Body of pancreas (tissue), 4 donors: Measurements from ENCODE around the gene IL36G. TPM values are rescaled to one million over a fixed set of nuclear protein-coding genes. Genes with fewer than 3 reads are reported as not detected.

Experiments used
- ATAC-seq: fragments of 150-250 bp; one replicate; pipeline ENCODE4 v1.9.1; 2016
- DNase-seq, 4 donors: peaks; one replicate each; pipeline ENCODE4 v3.0.0-alpha.2; 2019
- H3K27ac ChIP-seq, 4 donors: fragments of 200-600 bp; sonication (generic); 1 replicate in 3 of 4; 2 replicates in 1 of 4; pipeline versions ENCODE4 v1.5.1 to v1.6.1; 2016 to 2019; ENCODE audit warnings: mild to moderate bottlenecking in 1 of 4, mixed read lengths in 1 of 4, moderate library complexity in 1 of 4
- H3K27me3 ChIP-seq, 2 donors: fragments of 200-600 bp; sonication (generic); one replicate each; pipeline ENCODE4 v1.6.0; 2016; ENCODE audit warnings: mild to moderate bottlenecking in 1 of 2
- H3K36me3 ChIP-seq, 2 donors: fragments of 200-600 bp; sonication (generic); replicated peaks in 1 of 2; 2 replicates each; pipeline ENCODE4 v1.5.1; 2016; ENCODE audit warnings: low read depth in 2 of 2; ENCODE audit not compliant: insufficient read depth in 1 of 2
- H3K4me1 ChIP-seq: fragments of 200-600 bp; sonication (generic); one replicate; pipeline ENCODE4 v1.6.0; 2016
- H3K4me3 ChIP-seq, 2 donors: fragments of 200-600 bp; sonication (generic); 1 replicate in 1 of 2; 2 replicates in 1 of 2; pipeline ENCODE4 v1.5.1; 2016 to 2019
- H3K9me3 ChIP-seq, 3 donors: fragments of 200-600 bp; sonication (generic); 1 replicate in 2 of 3; 2 replicates in 1 of 3; pipeline ENCODE4 v1.5.1; 2016
- POLR2A ChIP-seq, 3 donors: fragments of 450-650 bp; IDR thresholded peaks; one replicate each; pipeline ENCODE4 v1.6.1; 2016; ENCODE audit warnings: antibody characterized with exemption in 3 of 3, mild to moderate bottlenecking in 2 of 3
- WGBS, 2 donors: methylation state at CpG; one replicate each; pipeline ENCODE4 v1.1.5; 2017; 5-methylcytosine and 5-hydroxymethylcytosine counted together
- intact Hi-C: fragments of 100-400 bp; cut with DNase I; formaldehyde crosslinking; loops from one replicate; pipeline ENCODE4 v1.15.1; 2023
- total RNA-seq, 2 donors: library from RNA; depleted of rRNA; stranded (reverse); fragments of >200 nt; gene quantifications; one replicate each; pipeline ENCODE4 v1.1.0, GENCODE V29; 2016
- TF ChIP-seq, protein P1 (sequence below), 7 experiments: fragments of 450-650 bp in 4 of 7; fragments of 200-600 bp in 3 of 7; sonication (generic) in 3 of 7; IDR thresholded peaks; one replicate each; pipeline ENCODE4 v1.5.1; 2016 to 2019; ENCODE audit warnings: antibody characterized with exemption in 7 of 7

Gene IL36G
- total RNA-seq, 2 donors from 2014 or later = not detected

DNA sequence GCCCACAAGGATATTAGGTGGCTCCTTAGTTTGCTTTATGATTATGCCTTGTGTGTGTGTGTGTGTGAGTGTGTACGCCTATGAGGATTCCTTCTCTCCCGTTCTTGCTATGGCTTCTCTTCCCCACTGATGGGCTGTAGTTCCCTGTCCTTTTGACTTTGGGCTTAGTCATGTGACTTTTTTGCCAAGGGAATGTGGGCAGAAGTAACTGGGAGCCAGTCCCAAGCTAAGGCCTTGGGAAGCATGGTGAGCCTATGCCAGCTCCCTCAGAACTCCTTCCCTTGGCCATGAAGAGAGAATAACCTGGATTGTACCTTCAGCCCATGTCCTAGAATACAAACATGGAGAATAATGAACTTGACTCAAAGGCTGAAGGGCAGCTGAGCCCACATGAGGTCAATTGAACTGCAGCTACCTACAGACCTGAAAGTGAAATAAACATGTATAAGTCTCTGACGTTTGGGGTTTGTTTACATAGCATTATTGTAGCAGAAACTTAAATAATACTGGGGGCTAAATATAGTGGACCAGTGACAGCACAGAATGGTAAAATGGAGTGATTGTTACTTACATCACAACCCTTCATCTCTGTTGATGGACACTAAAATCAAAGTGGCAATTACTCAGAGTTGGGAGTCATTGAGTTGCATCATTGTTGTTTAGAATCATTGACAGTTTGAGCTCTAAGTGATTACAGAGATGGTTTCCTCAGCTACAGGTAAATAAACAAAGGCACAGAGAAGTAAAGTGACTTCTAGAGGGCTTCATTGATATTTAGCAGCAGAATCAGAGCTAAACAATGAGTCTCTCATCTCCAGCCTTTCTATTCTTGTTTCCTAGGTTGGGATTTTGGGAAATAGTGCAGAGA lies 15.3 kb upstream of the IL36G start:
- DNase-seq (no peak), ATAC-seq (no peak)
- Histone ChIP-seq H3K9me3 (no peaks in the 10 kb centered on the region), H3K27ac (no peak overlapping the region), H3K4me3 (no peak overlapping the region), H3K27me3 (no peaks in the 10 kb centered on the region), H3K36me3 (no peaks in the 10 kb centered on the region), H3K4me1 (peaks cover 5% of the 10 kb centered on the region)
- no peak for TF ChIP-seq POLR2A (IDR thresholded peaks at IDR 0.05)
- TF ChIP-seq, protein P1, sequence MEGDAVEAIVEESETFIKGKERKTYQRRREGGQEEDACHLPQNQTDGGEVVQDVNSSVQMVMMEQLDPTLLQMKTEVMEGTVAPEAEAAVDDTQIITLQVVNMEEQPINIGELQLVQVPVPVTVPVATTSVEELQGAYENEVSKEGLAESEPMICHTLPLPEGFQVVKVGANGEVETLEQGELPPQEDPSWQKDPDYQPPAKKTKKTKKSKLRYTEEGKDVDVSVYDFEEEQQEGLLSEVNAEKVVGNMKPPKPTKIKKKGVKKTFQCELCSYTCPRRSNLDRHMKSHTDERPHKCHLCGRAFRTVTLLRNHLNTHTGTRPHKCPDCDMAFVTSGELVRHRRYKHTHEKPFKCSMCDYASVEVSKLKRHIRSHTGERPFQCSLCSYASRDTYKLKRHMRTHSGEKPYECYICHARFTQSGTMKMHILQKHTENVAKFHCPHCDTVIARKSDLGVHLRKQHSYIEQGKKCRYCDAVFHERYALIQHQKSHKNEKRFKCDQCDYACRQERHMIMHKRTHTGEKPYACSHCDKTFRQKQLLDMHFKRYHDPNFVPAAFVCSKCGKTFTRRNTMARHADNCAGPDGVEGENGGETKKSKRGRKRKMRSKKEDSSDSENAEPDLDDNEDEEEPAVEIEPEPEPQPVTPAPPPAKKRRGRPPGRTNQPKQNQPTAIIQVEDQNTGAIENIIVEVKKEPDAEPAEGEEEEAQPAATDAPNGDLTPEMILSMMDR (IDR thresholded peaks at IDR 0.05) = no peak
- 75 to 82% methylated on average over 3 of the region's 3 CpGs for WGBS, 2 donors
- intact Hi-C loops = no loop called here

DNA sequence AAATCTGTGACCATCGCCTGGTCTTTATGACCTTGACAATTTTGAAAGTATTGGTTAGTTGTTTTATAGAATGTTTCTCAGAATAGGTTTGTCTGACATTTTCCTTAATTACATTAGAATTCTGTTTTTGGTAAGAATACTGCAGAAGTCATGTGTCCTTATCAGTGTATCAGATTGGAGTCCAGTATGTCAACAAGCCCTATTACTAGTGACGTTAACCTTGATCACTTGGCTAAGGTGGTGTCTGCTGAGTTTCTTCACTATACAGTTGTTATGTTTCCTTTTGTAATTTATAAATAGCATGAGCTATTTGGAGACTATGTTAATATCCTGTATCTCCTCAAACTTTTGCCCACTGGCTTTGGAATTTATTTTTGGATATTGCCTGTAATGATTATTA lies 10.8 kb upstream of the IL36G start:
- Histone ChIP-seq H3K4me3 (no peak overlapping the region), H3K27me3 (no peaks in the 10 kb centered on the region), H3K9me3 (no peaks in the 10 kb centered on the region), H3K4me1 (peaks cover 5% of the 10 kb centered on the region), H3K36me3 (no peaks in the 10 kb centered on the region), H3K27ac (no peak overlapping the region)
- intact Hi-C loops = no loop called here
- no peak for DNase-seq
- WGBS, 2 donors = 52 to 57% methylated on average over 2 of the region's 2 CpGs
- ATAC-seq = no peak
- TF ChIP-seq, protein P1 (IDR thresholded peaks at IDR 0.05) = no peak
- TF ChIP-seq POLR2A (IDR thresholded peaks at IDR 0.05) = no peak

DNA sequence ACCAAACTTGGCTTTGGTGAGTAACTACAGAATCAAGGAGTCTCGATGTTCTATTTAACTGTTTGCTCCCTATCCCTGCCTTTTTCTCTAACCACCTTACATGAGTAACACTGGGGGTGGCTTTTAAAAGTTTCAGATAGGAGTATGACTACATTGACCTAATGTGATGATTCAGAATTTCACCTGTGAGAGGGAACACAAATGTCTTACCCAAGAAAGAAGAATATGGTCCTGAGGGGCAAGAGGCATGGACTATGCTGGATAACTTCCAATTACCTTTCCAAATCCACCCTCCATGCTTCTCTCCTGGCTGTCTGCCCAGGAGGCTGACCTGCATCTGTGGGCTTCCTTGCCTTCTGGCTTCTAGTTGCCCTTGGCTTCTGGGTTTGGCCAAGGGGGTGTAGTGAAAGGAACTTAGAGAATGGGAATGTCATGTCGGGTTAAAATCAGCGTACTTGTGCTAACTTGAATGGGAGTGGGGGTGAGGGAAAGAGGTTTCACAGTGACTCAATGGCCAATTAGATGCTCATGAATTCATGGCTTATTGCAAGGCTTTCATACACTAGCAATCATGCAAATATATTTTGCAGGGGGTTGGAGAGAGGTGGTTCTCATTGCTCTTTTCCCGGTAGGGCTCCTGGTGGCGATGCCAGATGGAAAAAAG lies 5.3 kb upstream of the IL36G start:
- no peaks in the 10 kb centered on the region for H3K27me3 ChIP-seq
- no peaks in the 10 kb centered on the region for H3K9me3 ChIP-seq
- intact Hi-C loops = no loop called here
- no peak overlapping the region for H3K27ac ChIP-seq
- H3K4me1 ChIP-seq = no peaks in the 10 kb centered on the region
- H3K36me3 ChIP-seq = no peaks in the 10 kb centered on the region
- no peak for ATAC-seq
- TF ChIP-seq POLR2A (IDR thresholded peaks at IDR 0.05) = no peak
- TF ChIP-seq, protein P1 (IDR thresholded peaks at IDR 0.05) = no peak
- no peak overlapping the region for H3K4me3 ChIP-seq
- DNase-seq = no peak
- WGBS, 2 donors = 90 to 96% methylated on average over 5 of the region's 5 CpGs

DNA sequence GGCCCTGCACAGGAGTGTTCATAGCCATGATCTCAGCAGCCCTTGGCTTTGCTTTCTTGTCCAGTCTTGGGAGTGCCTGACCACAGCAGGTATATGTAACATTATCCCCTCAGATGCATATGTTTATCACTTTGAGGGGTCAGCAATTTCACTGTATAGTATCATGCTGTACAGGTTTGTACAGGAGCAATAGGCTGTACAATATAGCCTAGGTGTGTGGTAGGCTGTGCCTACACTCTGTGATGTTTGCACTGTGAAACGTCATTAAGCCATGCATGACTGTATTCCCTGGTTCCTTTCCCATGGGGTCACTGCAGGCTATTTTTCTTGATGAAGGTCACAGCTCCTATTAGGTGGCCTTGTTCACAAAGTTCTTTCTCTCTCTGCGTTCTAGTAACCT lies 4.7 kb upstream of the IL36G start:
- no peak for ATAC-seq
- no peaks in the 10 kb centered on the region for H3K9me3 ChIP-seq
- no peaks in the 10 kb centered on the region for H3K4me1 ChIP-seq
- DNase-seq = no peak
- H3K27me3 ChIP-seq = peaks cover 0 to 4% of the 10 kb centered on the region in 2 donors
- H3K36me3 ChIP-seq = no peaks in the 10 kb centered on the region
- no peak overlapping the region for H3K27ac ChIP-seq
- 8 to 13% methylated on average over 2 of the region's 2 CpGs for WGBS, 2 donors
- TF ChIP-seq, protein P1 (IDR thresholded peaks at IDR 0.05) = no peak
- no peak for TF ChIP-seq POLR2A (IDR thresholded peaks at IDR 0.05)
- intact Hi-C loops = no loop called here
- H3K4me3 ChIP-seq = no peak overlapping the region
